H9 (cell line): ENCODE measurements around the gene COP1. TPM values are rescaled to one million over a fixed set of nuclear protein-coding genes. Genes with fewer than 3 reads are reported as not detected.

ENCODE experiments used
- DNase-seq: peaks from one replicate; pipeline ENCODE4 v3.0.0-alpha.2; 2017
- H2AFZ ChIP-seq: one replicate; pipeline ENCODE4 v1.6.1; 2013; ENCODE audit warnings: mild to moderate bottlenecking, low read length, control low read depth, moderate library complexity
- H2AK5ac ChIP-seq: 2 replicates; pipeline ENCODE4 v1.6.1; 2013; ENCODE audit warnings: low read length, control low read depth, mixed read lengths; ENCODE audit not compliant: insufficient read length
- H2BK120ac ChIP-seq: one replicate; pipeline ENCODE4 v1.6.1; 2013; ENCODE audit warnings: low read depth, mild to moderate bottlenecking, low read length, control low read depth, inconsistent platforms; ENCODE audit not compliant: poor library complexity, severe bottlenecking
- H2BK12ac ChIP-seq: 2 replicates; pipeline ENCODE4 v1.6.1; 2013; ENCODE audit warnings: low read length, control low read depth, mixed read lengths, low read depth; ENCODE audit not compliant: insufficient read length
- H2BK15ac ChIP-seq: 2 replicates; pipeline ENCODE4 v1.6.1; 2013; ENCODE audit warnings: low read depth, low read length, control low read depth
- H2BK20ac ChIP-seq: one replicate; pipeline ENCODE4 v1.6.1; 2013; ENCODE audit warnings: low read depth, mild to moderate bottlenecking, low read length, control low read depth, inconsistent platforms; ENCODE audit not compliant: poor library complexity, severe bottlenecking
- H2BK5ac ChIP-seq: 2 replicates; pipeline ENCODE4 v1.6.1; 2013; ENCODE audit warnings: low read length, control low read depth, mixed read lengths; ENCODE audit not compliant: insufficient read length
- H3K14ac ChIP-seq: 2 replicates; pipeline ENCODE4 v1.6.1; 2013; ENCODE audit warnings: low read length, control low read depth; ENCODE audit not compliant: insufficient read depth
- H3K18ac ChIP-seq: 2 replicates; pipeline ENCODE4 v1.6.1; 2013; ENCODE audit warnings: low read depth, mild to moderate bottlenecking, mixed read lengths, low read length, control low read depth; ENCODE audit not compliant: insufficient read length
- H3K23ac ChIP-seq: 2 replicates; pipeline ENCODE4 v1.6.1; 2013; ENCODE audit warnings: low read length, control low read depth, mixed read lengths, low read depth; ENCODE audit not compliant: insufficient read length
- H3K23me2 ChIP-seq: 2 replicates; pipeline ENCODE4 v1.6.1; 2013; ENCODE audit warnings: low read depth, mild to moderate bottlenecking, mixed read lengths, low read length, control low read depth; ENCODE audit not compliant: insufficient read length, poor library complexity, severe bottlenecking
- H3K27ac ChIP-seq: 2 replicates; pipeline ENCODE4 v1.5.1; 2013; ENCODE audit warnings: low read length, control low read depth, mixed read lengths, low read depth; ENCODE audit not compliant: insufficient read length
- H3K27me3 ChIP-seq: 2 replicates; pipeline ENCODE4 v1.6.1; 2013; ENCODE audit warnings: low read length, control low read depth, inconsistent platforms; ENCODE audit not compliant: insufficient read depth
- H3K4ac ChIP-seq: 2 replicates; pipeline ENCODE4 v1.6.1; 2013; ENCODE audit warnings: low read depth, mild to moderate bottlenecking, control low read depth, inconsistent platforms, low read length, moderate library complexity
- H3K4me1 ChIP-seq: 2 replicates; pipeline ENCODE4 v1.6.1; 2013; ENCODE audit warnings: low read length, control low read depth, inconsistent platforms; ENCODE audit not compliant: insufficient read depth
- H3K4me2 ChIP-seq: 2 replicates; pipeline ENCODE4 v1.6.1; 2013; ENCODE audit warnings: low read length, control low read depth, mixed read lengths; ENCODE audit not compliant: insufficient read length, insufficient read depth
- H3K56ac ChIP-seq: 2 replicates; pipeline ENCODE4 v1.6.1; 2013; ENCODE audit warnings: low read depth, mild to moderate bottlenecking, mixed read lengths, low read length, control low read depth; ENCODE audit not compliant: insufficient read length
- H3K79me1 ChIP-seq: 2 replicates; pipeline ENCODE4 v1.6.1; 2013; ENCODE audit warnings: low read depth, mild to moderate bottlenecking, moderate library complexity, low read length, control low read depth, inconsistent platforms; ENCODE audit not compliant: insufficient read depth, poor library complexity, severe bottlenecking
- H3K79me2 ChIP-seq: 2 replicates; pipeline ENCODE4 v1.6.1; 2013; ENCODE audit warnings: low read length, control low read depth, inconsistent platforms; ENCODE audit not compliant: insufficient read depth
- H3K9ac ChIP-seq: 2 replicates; pipeline ENCODE4 v1.6.1; 2013; ENCODE audit warnings: low read length, control low read depth, mixed read lengths; ENCODE audit not compliant: insufficient read length; ENCODE audit errors: extremely low read depth
- H3K9me3 ChIP-seq: one replicate; pipeline ENCODE4 v1.6.1; 2013; ENCODE audit warnings: low read depth, low read length, inconsistent platforms; ENCODE audit not compliant: control insufficient read depth
- H3T11ph ChIP-seq: one replicate; pipeline ENCODE4 v1.6.1; 2013; ENCODE audit warnings: mild to moderate bottlenecking, low read length, control low read depth, inconsistent platforms
- H4K20me1 ChIP-seq: one replicate; pipeline ENCODE4 v1.6.1; 2013; ENCODE audit not compliant: control insufficient read depth, insufficient read length, insufficient read depth
- H4K5ac ChIP-seq: 2 replicates; pipeline ENCODE4 v1.6.1; 2013; ENCODE audit warnings: low read depth, mild to moderate bottlenecking, mixed read lengths, low read length, control low read depth; ENCODE audit not compliant: insufficient read length
- H4K8ac ChIP-seq: replicated peaks from 2 replicates; pipeline ENCODE4 v1.6.1; 2013; ENCODE audit warnings: low read length, control low read depth, mixed read lengths, low read depth; ENCODE audit not compliant: insufficient read length
- H4K91ac ChIP-seq: 2 replicates; pipeline ENCODE4 v1.6.1; 2013; ENCODE audit warnings: low read depth, mild to moderate bottlenecking, moderate library complexity, mixed read lengths, low read length, control low read depth; ENCODE audit not compliant: insufficient read length
- H3K27ac Mint-ChIP-seq, 3 experiments: 2 replicates in 2 of 3; 3 replicates in 1 of 3; pipeline ENCODE4 v1.8.0; 2020 to 2021; ENCODE audit warnings: mixed read lengths in 3 of 3, mild to moderate bottlenecking in 1 of 3, moderate library complexity in 1 of 3
- H3K27me3 Mint-ChIP-seq: 2 replicates; pipeline ENCODE4 v1.8.0; 2021; ENCODE audit warnings: low read depth, mild to moderate bottlenecking, moderate library complexity, mixed read lengths
- H3K36me3 Mint-ChIP-seq, 3 experiments: 2 replicates in 2 of 3; 3 replicates in 1 of 3; pipeline ENCODE4 v1.8.0; 2020 to 2021; ENCODE audit warnings: low read depth in 3 of 3, mixed read lengths in 3 of 3; ENCODE audit not compliant: insufficient read depth in 1 of 3
- H3K4me1 Mint-ChIP-seq, 2 experiments: 2 replicates each; pipeline ENCODE4 v1.8.0; 2020; ENCODE audit warnings: mixed read lengths in 2 of 2
- H3K4me3 Mint-ChIP-seq, 2 experiments: 2 replicates in 1 of 2; 3 replicates in 1 of 2; pipeline ENCODE4 v1.8.0; 2020 to 2021; ENCODE audit warnings: mild to moderate bottlenecking in 2 of 2, mixed read lengths in 2 of 2, moderate library complexity in 1 of 2
- H3K9me3 Mint-ChIP-seq, 2 experiments: 2 replicates in 1 of 2; 3 replicates in 1 of 2; pipeline ENCODE4 v1.8.0; 2020; ENCODE audit warnings: mild to moderate bottlenecking in 2 of 2, mixed read lengths in 2 of 2, moderate library complexity in 1 of 2
- WGBS: extraction: QIAGEN DNeasy Blood & Tissue Kit; methylation state at CpG from one replicate; pipeline ENCODE4 v1.1.7; 2013; ENCODE audit warnings: missing lambda C conversion rate, low lambda C conversion rate, mixed read lengths; ENCODE audit not compliant: insufficient read length; ENCODE audit errors: extremely low coverage; 5-methylcytosine and 5-hydroxymethylcytosine counted together
- total RNA-seq: library from RNA; stranded (reverse); gene quantifications from 2 replicates; pipeline ENCODE4 v1.2.1, GENCODE V29; 2021
- TF ChIP-seq, protein P1 (sequence below): fragments of 200-600 bp; sonication (generic); conservative IDR thresholded peaks from 3 replicates; pipeline ENCODE4 v1.8.0; 2021; ENCODE audit warnings: antibody characterized with exemption, mild to moderate bottlenecking

COP1 gene
- total RNA-seq, 1 experiment from 2014 or later: 41.3 TPM

DNA sequence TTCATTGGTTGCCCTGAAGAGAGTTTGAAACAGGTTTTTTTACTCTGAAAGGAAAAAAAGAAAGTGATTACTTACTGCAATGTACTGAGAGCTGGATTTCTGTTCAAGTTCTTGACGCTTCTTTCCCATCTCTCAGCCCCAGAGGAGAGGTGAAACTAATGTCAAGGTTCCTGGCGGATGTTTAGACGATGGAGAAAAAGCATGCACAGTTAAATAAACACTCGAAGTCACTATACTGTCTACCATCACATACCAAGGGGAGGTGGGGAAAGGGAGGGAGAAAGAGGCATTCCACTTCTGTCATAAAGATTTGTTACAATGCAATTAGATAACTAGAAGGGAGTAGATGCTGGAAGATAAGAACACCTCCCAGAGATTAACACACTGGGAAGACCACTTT, 286.7 kb downstream of the COP1 start:
- H3K36me3 Mint-ChIP-seq: peaks cover 0 to 4% (median 2%) of the 10 kb centered on the region in 3 experiments; a peak in 2 of 7 replicates
- H3K27ac Mint-ChIP-seq: no peak overlapping the region
- H3K9me3 Mint-ChIP-seq: peaks cover 2 to 6% of the 10 kb centered on the region in 2 experiments; a peak in 2 of 5 replicates

More for the DNA sequence above, 286.7 kb downstream of the COP1 start:
- H3K9ac ChIP-seq: no peak overlapping the region
- H2AK5ac ChIP-seq: no peak overlapping the region
- H2BK12ac ChIP-seq: no peak overlapping the region
- peaks cover 52 to 57% of the 10 kb centered on the region in 2 experiments for H3K4me1 Mint-ChIP-seq
- H2BK120ac ChIP-seq: no peak overlapping the region
- H3K14ac ChIP-seq: no peak overlapping the region
- H3K4me2 ChIP-seq: no peak overlapping the region
- no peak overlapping the region for H3K56ac ChIP-seq
- H4K8ac ChIP-seq: no peak overlapping the region
- H3K9me3 ChIP-seq: no peaks in the 10 kb centered on the region
- H4K91ac ChIP-seq: no peak overlapping the region
- H4K20me1 ChIP-seq: no peaks in the 10 kb centered on the region
- H2BK5ac ChIP-seq: no peak overlapping the region
- H2BK15ac ChIP-seq: no peak overlapping the region
- no peak overlapping the region for H3K4ac ChIP-seq
- no peak overlapping the region for H3K18ac ChIP-seq
- DNase-seq: no peak
- H3T11ph ChIP-seq: no peak overlapping the region
- TF ChIP-seq, protein P1, sequence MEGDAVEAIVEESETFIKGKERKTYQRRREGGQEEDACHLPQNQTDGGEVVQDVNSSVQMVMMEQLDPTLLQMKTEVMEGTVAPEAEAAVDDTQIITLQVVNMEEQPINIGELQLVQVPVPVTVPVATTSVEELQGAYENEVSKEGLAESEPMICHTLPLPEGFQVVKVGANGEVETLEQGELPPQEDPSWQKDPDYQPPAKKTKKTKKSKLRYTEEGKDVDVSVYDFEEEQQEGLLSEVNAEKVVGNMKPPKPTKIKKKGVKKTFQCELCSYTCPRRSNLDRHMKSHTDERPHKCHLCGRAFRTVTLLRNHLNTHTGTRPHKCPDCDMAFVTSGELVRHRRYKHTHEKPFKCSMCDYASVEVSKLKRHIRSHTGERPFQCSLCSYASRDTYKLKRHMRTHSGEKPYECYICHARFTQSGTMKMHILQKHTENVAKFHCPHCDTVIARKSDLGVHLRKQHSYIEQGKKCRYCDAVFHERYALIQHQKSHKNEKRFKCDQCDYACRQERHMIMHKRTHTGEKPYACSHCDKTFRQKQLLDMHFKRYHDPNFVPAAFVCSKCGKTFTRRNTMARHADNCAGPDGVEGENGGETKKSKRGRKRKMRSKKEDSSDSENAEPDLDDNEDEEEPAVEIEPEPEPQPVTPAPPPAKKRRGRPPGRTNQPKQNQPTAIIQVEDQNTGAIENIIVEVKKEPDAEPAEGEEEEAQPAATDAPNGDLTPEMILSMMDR: no peak
- H3K4me3 Mint-ChIP-seq: no peak overlapping the region
- no peak overlapping the region for H2BK20ac ChIP-seq
- H3K4me1 ChIP-seq: peaks cover 3% of the 10 kb centered on the region; the same call in 1 of the 2 replicates
- WGBS: no CpG with 5 or more reads among the region's 4 CpGs
- H3K79me1 ChIP-seq: no peaks in the 10 kb centered on the region
- H3K27me3 ChIP-seq: peaks cover 47% of the 10 kb centered on the region
- no peaks in the 10 kb centered on the region for H3K79me2 ChIP-seq
- H3K27me3 Mint-ChIP-seq: peaks cover 97% of the 10 kb centered on the region
- H3K23ac ChIP-seq: no peak overlapping the region
- no peak overlapping the region for H4K5ac ChIP-seq
- no peak overlapping the region for H2AFZ ChIP-seq
- H3K23me2 ChIP-seq: no peaks in the 10 kb centered on the region
- H3K27ac ChIP-seq: no peak overlapping the region
